ENCODE results near the gene TTC7B. TPM values are rescaled to one million over a fixed set of nuclear protein-coding genes. Genes with fewer than 3 reads are reported as not detected.

TTC7B gene
- total RNA-seq, 1 donor from 2014 or later = 40.3 TPM

DNA sequence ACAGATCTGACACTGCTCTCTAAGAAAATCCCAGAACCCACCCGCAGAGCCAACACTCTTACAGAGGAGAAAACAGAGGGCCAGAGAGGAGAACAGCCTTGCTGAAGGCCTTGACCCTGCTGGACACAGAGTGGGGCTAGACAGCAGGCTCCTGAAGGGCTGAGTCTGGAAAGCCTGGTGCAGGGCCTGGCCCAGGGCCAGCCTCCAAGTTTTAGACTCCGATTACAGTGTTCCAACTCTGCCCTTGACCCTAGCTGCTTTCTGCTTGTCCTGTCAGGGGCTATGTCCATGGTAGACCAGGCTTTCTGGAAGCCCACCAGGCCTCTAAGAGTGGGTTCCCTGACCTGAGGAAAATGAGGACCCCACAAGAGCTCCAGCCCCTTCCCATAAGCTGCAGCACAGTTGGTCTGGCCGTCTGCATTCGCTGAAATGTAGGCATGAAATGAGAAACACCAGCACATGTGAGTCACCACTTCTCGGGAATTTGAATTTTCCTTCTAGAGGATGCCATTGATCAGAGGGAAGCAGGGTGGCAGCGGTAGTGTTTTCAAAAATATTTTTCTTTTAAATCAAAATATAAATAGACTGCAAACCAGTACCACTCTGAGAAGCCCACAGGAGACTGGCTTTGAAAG, 265.0 kb downstream of the TTC7B start:
- no peak for DNase-seq (ENCODE audit: low spot score)

GRCh38 chr14:90549794-90550641, 266.2 kb downstream of the TTC7B start:
- TF ChIP-seq, protein P1, sequence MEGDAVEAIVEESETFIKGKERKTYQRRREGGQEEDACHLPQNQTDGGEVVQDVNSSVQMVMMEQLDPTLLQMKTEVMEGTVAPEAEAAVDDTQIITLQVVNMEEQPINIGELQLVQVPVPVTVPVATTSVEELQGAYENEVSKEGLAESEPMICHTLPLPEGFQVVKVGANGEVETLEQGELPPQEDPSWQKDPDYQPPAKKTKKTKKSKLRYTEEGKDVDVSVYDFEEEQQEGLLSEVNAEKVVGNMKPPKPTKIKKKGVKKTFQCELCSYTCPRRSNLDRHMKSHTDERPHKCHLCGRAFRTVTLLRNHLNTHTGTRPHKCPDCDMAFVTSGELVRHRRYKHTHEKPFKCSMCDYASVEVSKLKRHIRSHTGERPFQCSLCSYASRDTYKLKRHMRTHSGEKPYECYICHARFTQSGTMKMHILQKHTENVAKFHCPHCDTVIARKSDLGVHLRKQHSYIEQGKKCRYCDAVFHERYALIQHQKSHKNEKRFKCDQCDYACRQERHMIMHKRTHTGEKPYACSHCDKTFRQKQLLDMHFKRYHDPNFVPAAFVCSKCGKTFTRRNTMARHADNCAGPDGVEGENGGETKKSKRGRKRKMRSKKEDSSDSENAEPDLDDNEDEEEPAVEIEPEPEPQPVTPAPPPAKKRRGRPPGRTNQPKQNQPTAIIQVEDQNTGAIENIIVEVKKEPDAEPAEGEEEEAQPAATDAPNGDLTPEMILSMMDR (IDR thresholded peaks at IDR 0.05) = no peak
- DNase-seq (ENCODE audit: low spot score) = no peak
- no peaks in the 10 kb centered on the region for H3K9me3 Mint-ChIP-seq (ENCODE audit: low read depth)
- peaks cover 2% of the 10 kb centered on the region for H3K36me3 Mint-ChIP-seq (ENCODE audit: low read depth)
- H3K4me1 Mint-ChIP-seq (ENCODE audit: low read depth) = peaks cover 21% of the 10 kb centered on the region
- no peak overlapping the region for H3K4me3 Mint-ChIP-seq (ENCODE audit: unreplicated experiment)
- no peaks in the 10 kb centered on the region for H3K27me3 Mint-ChIP-seq (ENCODE audit: low read depth)
- no peak overlapping the region for H3K27ac Mint-ChIP-seq (ENCODE audit: unreplicated experiment)

More for the DNA sequence above, 265.0 kb downstream of the TTC7B start:
- Mint-ChIP-seq H3K4me3 (ENCODE audit: unreplicated experiment) (no peak overlapping the region), H3K27me3 (ENCODE audit: low read depth) (no peaks in the 10 kb centered on the region), H3K36me3 (ENCODE audit: low read depth) (peaks cover 2% of the 10 kb centered on the region), H3K4me1 (ENCODE audit: low read depth) (peaks cover 25% of the 10 kb centered on the region), H3K27ac (ENCODE audit: unreplicated experiment) (peak overlapping the region; percentile 54), H3K9me3 (ENCODE audit: low read depth) (no peaks in the 10 kb centered on the region)
- TF ChIP-seq, protein P1 (IDR thresholded peaks at IDR 0.05) = no peak

- no peak for DNase-seq (ENCODE audit: low spot score)
- Mint-ChIP-seq H3K9me3 (ENCODE audit: low read depth) (no peaks in the 10 kb centered on the region), H3K36me3 (ENCODE audit: low read depth) (peaks cover 2% of the 10 kb centered on the region), H3K27me3 (ENCODE audit: low read depth) (no peaks in the 10 kb centered on the region), H3K27ac (ENCODE audit: unreplicated experiment) (no peak overlapping the region), H3K4me3 (ENCODE audit: unreplicated experiment) (no peak overlapping the region), H3K4me1 (ENCODE audit: low read depth) (peaks cover 21% of the 10 kb centered on the region)
- TF ChIP-seq, protein P1 (IDR thresholded peaks at IDR 0.05) = no peak
Observed at GRCh38 chr14:90548455-90548854, 267.8 kb downstream of the TTC7B start.

DNA sequence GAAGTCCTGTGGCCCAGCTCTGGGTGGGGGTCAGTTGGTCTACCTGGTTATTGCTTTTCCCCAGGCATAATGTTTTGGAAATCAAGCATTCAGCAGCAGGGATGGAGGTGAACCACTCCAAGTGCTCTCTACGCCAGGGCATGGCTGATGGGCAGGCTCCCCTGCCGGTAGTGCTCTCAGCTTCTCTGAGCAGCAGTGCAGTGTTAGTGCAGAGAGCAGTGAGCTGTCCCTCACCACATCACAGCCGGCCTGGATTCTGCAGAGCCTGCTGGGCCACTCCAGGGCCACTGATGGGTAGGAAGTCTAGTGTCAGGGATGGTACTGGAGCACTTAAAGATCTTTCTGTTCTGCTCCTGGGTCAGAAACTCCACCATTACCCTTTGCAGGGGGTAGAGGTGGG, 268.3 kb downstream of the TTC7B start:
- Mint-ChIP-seq H3K27ac (ENCODE audit: unreplicated experiment) (no peak overlapping the region), H3K4me1 (ENCODE audit: low read depth) (peaks cover 21% of the 10 kb centered on the region), H3K4me3 (ENCODE audit: unreplicated experiment) (no peak overlapping the region), H3K27me3 (ENCODE audit: low read depth) (no peaks in the 10 kb centered on the region), H3K36me3 (ENCODE audit: low read depth) (peaks cover 2% of the 10 kb centered on the region), H3K9me3 (ENCODE audit: low read depth) (no peaks in the 10 kb centered on the region)
- TF ChIP-seq, protein P1 (IDR thresholded peaks at IDR 0.05) = no peak
- no peak for DNase-seq (ENCODE audit: low spot score)

- Mint-ChIP-seq H3K4me1 (ENCODE audit: low read depth) (peaks cover 21% of the 10 kb centered on the region), H3K9me3 (ENCODE audit: low read depth) (no peaks in the 10 kb centered on the region), H3K27ac (ENCODE audit: unreplicated experiment) (no peak overlapping the region), H3K27me3 (ENCODE audit: low read depth) (no peaks in the 10 kb centered on the region), H3K4me3 (ENCODE audit: unreplicated experiment) (no peak overlapping the region), H3K36me3 (ENCODE audit: low read depth) (peaks cover 5% of the 10 kb centered on the region)
- TF ChIP-seq, protein P1 (IDR thresholded peaks at IDR 0.05) = no peak
- DNase-seq (ENCODE audit: low spot score) = no peak
Observed at GRCh38 chr14:90547250-90547649, 269.0 kb downstream of the TTC7B start.
